HuH-7.5 (cell line): ENCODE measurements around the gene PNPLA3.

Experiments
- DNase-seq: peaks from one replicate; pipeline ENCODE4 v3.0.0; 2011; ENCODE audit warnings: low spot score

PNPLA3 gene

GRCh38 chr22:43994416-43994815, 70.8 kb downstream of the PNPLA3 start:
- DNase-seq, result no peak

GRCh38 chr22:43995057-43995685, 71.6 kb downstream of the PNPLA3 start:
- no peak for DNase-seq

- no peak for DNase-seq
These were observed 72.2 kb downstream of the PNPLA3 start for GRCh38 chr22:43995798-43996169.

DNA sequence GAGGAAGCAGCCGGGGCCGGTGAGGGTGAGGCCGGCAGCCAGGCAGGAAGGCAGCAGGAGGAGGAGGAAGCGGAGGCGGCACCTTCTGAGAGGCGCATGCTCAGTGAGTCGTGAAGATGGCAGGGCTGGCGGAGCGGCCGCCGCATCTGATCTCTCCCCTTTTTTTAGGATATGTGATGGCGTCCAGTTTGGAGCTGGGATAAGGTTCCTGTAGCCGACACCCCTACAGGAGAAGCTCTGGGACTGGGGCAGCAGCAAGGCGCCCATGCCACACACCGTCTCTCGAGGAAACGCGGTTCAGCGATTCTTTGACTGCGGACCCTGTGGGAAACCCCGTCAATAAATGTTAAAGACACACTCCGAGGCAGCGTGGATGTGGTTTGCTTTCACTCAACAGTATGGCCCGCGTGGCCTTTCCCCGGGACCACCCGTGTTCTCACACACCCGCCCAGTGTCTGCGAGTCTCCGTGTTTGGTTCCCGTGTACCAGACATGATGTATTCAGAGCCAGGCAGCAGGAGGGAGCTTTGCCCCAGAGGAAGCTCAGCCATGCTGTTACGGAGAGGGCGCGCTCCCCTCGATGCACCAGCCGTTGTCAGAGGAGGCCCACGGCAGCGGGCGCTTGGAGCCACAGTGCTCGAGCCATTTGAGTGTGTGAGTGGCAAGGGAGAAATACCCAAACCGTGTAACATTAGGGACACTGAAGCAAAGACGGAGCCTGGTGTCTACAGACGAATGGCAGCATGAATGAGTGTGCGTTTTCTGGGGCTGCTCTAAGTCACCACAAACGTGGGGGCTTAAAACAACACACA, 72.8 kb downstream of the PNPLA3 start:
- no peak for DNase-seq

GRCh38 chr22:43996981-43997265, 73.3 kb downstream of the PNPLA3 start:
- DNase-seq, result no peak
